ENCODE results near the gene ID1. TPM values are rescaled to one million over a fixed set of nuclear protein-coding genes. Genes with fewer than 3 reads are reported as not detected.
A peak's percentile ranks its signal among the peaks of the same experiment; 100 is the strongest.

Gene ID1
- total and polyA plus RNA-seq, 10 of the 15 experiments (the other 5 are each of a cell fraction or from before 2014, with no cell fraction given) = 0.09 to 1.3 (median 0.47) TPM; not detected in 2

DNA sequence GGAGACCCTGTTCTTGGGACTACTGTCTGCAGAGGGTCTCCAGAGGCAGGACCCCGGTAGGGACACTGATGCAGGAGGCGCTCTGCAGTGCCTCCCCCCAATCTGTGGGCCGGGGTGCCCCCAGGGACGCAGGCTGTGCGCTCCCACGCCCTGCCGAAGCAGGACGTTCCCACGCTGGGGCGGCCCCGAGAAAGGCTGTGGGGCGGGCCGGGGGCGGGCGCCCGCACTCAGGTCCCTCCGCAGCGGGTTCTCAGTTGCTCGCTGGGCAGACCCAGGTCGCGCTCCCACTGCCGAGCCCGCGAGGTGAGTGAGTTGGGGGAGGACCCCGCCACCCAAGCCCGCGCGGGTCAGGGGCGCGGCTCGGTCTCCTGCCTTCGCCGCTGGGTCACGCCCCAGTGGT, 32.6 kb downstream of the ID1 start, which contains the start of gene COX4I2:
Gene COX4I2, plus strand, starts transcription at position 253 of the 400 bp plus-strand sequence. CDS start 1,106 bp downstream, outside the sequence.
- intact Hi-C loops (cut with micrococcal nuclease; ENCODE audit: unreplicated experiment) = no loop called here
- no peaks in the 10 kb centered on the region for H3K79me2 ChIP-seq (ENCODE audit: control insufficient read depth, insufficient read depth, low read length)
- ChIA-PET POLR2A (no interaction called here), SMC1A (ENCODE audit: uncharacterized antibody, unreplicated experiment) (no interaction called here), CTCF (no interaction called here), RAD21 (ENCODE audit: unreplicated experiment) (interaction anchor here (0.7 kb wide), 1 partner anchor 107 kb away, joined by 4 read pairs; no protein-coding TSS in a partner anchor)
- H3K4me3 ChIP-seq = no peak within 1 kb of the TSS
- no peaks in the 10 kb centered on the region for H3K9me3 ChIP-seq (replicated peaks; ENCODE audit: control insufficient read depth, insufficient read depth, low read length)
- no peaks in the 10 kb centered on the region for H4K20me1 ChIP-seq (ENCODE audit: control insufficient read depth, insufficient read depth)
- peaks cover 1% of the 10 kb centered on the region for H3K4me1 ChIP-seq (ENCODE audit: control insufficient read depth, insufficient read depth, low read length)
- DNase-seq (ENCODE audit: low read depth, low spot score) = no peak
- in situ Hi-C loops (cut with MboI) = no loop called here
- H3K36me3 ChIP-seq (ENCODE audit: control insufficient read depth in 2 of 2, insufficient read depth in 2 of 2, low read length in 1 of 2) = no peaks in the 10 kb centered on the region
- BruUV-seq (replicated peaks) = no TSS peak
- peak; percentile 29 for ATAC-seq
- no CpG with 5 or more reads among the region's 34 CpGs for WGBS (ENCODE audit: insufficient coverage, insufficient replicate concordance, low lambda C conversion rate, missing lambda C conversion rate)
- no peak within 1 kb of the TSS for H3K9ac ChIP-seq (ENCODE audit: control insufficient read depth, insufficient read depth, low read length)
- no peak within 1 kb of the TSS for H2AFZ ChIP-seq (ENCODE audit: control insufficient read depth, low read depth, low read length)
- no peak for FAIRE-seq
- no peaks in the 10 kb centered on the region for H3K27me3 ChIP-seq (replicated peaks in 1 of 2; ENCODE audit: control insufficient read depth in 2 of 2, insufficient read depth in 2 of 2, low read length in 1 of 2)
- H3K27ac ChIP-seq (ENCODE audit: control insufficient read depth, insufficient read depth) = no peak within 1 kb of the TSS
- no peak within 1 kb of the TSS for H3K4me2 ChIP-seq (ENCODE audit: control insufficient read depth, insufficient read depth)
- peak; percentile 78 for TF ChIP-seq GATAD2B (conservative IDR thresholded peaks at IDR 0.05; ENCODE audit: low read depth)
- TF ChIP-seq BCL11A (IDR thresholded peaks at IDR 0.05; ENCODE audit: low read depth, low read length) = no peak
- TF ChIP-seq, protein P1, sequence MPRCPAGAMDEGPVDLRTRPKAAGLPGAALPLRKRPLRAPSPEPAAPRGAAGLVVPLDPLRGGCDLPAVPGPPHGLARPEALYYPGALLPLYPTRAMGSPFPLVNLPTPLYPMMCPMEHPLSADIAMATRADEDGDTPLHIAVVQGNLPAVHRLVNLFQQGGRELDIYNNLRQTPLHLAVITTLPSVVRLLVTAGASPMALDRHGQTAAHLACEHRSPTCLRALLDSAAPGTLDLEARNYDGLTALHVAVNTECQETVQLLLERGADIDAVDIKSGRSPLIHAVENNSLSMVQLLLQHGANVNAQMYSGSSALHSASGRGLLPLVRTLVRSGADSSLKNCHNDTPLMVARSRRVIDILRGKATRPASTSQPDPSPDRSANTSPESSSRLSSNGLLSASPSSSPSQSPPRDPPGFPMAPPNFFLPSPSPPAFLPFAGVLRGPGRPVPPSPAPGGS (IDR thresholded peaks at IDR 0.05; ENCODE audit: borderline replicate concordance, insufficient read depth, low read depth, low read length, poor library complexity, severe bottlenecking) = no peak
- TF ChIP-seq FOXK2 (IDR thresholded peaks at IDR 0.05) = no peak
- TF ChIP-seq, protein P2, sequence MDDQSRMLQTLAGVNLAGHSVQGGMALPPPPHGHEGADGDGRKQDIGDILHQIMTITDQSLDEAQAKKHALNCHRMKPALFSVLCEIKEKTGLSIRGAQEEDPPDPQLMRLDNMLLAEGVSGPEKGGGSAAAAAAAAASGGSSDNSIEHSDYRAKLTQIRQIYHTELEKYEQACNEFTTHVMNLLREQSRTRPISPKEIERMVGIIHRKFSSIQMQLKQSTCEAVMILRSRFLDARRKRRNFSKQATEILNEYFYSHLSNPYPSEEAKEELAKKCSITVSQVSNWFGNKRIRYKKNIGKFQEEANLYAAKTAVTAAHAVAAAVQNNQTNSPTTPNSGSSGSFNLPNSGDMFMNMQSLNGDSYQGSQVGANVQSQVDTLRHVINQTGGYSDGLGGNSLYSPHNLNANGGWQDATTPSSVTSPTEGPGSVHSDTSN (IDR thresholded peaks at IDR 0.05; ENCODE audit: insufficient replicate concordance, low read depth, low read length) = no peak
- TF ChIP-seq RELA (IDR thresholded peaks at IDR 0.05; ENCODE audit: borderline replicate concordance, partially characterized antibody) = no peak
- TF ChIP-seq TCF12 (IDR thresholded peaks at IDR 0.05; ENCODE audit: low read depth, low read length) = peak; percentile 65; the same call in 1 of the 2 replicates
- TF ChIP-seq NRF1 (conservative IDR thresholded peaks at IDR 0.05; ENCODE audit: low read depth, low read length) = no peak
- TF ChIP-seq, protein P3, sequence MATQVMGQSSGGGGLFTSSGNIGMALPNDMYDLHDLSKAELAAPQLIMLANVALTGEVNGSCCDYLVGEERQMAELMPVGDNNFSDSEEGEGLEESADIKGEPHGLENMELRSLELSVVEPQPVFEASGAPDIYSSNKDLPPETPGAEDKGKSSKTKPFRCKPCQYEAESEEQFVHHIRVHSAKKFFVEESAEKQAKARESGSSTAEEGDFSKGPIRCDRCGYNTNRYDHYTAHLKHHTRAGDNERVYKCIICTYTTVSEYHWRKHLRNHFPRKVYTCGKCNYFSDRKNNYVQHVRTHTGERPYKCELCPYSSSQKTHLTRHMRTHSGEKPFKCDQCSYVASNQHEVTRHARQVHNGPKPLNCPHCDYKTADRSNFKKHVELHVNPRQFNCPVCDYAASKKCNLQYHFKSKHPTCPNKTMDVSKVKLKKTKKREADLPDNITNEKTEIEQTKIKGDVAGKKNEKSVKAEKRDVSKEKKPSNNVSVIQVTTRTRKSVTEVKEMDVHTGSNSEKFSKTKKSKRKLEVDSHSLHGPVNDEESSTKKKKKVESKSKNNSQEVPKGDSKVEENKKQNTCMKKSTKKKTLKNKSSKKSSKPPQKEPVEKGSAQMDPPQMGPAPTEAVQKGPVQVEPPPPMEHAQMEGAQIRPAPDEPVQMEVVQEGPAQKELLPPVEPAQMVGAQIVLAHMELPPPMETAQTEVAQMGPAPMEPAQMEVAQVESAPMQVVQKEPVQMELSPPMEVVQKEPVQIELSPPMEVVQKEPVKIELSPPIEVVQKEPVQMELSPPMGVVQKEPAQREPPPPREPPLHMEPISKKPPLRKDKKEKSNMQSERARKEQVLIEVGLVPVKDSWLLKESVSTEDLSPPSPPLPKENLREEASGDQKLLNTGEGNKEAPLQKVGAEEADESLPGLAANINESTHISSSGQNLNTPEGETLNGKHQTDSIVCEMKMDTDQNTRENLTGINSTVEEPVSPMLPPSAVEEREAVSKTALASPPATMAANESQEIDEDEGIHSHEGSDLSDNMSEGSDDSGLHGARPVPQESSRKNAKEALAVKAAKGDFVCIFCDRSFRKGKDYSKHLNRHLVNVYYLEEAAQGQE (IDR thresholded peaks at IDR 0.05; ENCODE audit: low read depth, low read length) = no peak
- TF ChIP-seq YY1 (IDR thresholded peaks at IDR 0.05; ENCODE audit: low read depth, low read length) = no peak
- TF ChIP-seq NFIC (IDR thresholded peaks at IDR 0.05; ENCODE audit: low read depth, low read length) = no peak
- no peak for TF ChIP-seq CBX3 (IDR thresholded peaks at IDR 0.05; ENCODE audit: borderline replicate concordance, low read depth)
- TF ChIP-seq, protein P4, sequence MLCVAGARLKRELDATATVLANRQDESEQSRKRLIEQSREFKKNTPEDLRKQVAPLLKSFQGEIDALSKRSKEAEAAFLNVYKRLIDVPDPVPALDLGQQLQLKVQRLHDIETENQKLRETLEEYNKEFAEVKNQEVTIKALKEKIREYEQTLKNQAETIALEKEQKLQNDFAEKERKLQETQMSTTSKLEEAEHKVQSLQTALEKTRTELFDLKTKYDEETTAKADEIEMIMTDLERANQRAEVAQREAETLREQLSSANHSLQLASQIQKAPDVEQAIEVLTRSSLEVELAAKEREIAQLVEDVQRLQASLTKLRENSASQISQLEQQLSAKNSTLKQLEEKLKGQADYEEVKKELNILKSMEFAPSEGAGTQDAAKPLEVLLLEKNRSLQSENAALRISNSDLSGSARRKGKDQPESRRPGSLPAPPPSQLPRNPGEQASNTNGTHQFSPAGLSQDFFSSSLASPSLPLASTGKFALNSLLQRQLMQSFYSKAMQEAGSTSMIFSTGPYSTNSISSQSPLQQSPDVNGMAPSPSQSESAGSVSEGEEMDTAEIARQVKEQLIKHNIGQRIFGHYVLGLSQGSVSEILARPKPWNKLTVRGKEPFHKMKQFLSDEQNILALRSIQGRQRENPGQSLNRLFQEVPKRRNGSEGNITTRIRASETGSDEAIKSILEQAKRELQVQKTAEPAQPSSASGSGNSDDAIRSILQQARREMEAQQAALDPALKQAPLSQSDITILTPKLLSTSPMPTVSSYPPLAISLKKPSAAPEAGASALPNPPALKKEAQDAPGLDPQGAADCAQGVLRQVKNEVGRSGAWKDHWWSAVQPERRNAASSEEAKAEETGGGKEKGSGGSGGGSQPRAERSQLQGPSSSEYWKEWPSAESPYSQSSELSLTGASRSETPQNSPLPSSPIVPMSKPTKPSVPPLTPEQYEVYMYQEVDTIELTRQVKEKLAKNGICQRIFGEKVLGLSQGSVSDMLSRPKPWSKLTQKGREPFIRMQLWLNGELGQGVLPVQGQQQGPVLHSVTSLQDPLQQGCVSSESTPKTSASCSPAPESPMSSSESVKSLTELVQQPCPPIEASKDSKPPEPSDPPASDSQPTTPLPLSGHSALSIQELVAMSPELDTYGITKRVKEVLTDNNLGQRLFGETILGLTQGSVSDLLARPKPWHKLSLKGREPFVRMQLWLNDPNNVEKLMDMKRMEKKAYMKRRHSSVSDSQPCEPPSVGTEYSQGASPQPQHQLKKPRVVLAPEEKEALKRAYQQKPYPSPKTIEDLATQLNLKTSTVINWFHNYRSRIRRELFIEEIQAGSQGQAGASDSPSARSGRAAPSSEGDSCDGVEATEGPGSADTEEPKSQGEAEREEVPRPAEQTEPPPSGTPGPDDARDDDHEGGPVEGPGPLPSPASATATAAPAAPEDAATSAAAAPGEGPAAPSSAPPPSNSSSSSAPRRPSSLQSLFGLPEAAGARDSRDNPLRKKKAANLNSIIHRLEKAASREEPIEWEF (IDR thresholded peaks at IDR 0.05; ENCODE audit: insufficient replicate concordance, low read depth, low read length) = peak; percentile 24
